ENCODE data around the gene ADGRG4.

The ADGRG4 gene

DNA sequence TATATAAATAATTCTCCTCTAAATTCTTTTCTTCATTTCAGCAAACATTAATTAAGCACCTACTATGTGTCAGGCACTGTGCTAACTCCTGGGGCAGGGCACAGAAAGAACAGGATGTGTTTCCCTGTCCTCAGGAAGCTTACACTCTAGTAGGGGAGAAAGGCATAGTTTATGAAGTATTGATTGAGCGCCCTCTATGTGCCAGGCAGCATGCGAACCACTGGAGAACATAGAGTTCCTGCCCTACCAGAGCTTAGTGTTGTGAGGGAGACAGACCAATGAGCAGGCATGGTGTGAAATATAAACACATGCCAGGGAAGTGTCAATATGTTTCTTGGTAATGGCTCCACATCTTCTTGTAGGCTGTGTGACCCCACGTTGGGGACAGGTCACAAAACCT, 3.7 kb downstream of the ADGRG4 start:
- no peak for DNase-seq (ENCODE audit: low spot score)

DNA sequence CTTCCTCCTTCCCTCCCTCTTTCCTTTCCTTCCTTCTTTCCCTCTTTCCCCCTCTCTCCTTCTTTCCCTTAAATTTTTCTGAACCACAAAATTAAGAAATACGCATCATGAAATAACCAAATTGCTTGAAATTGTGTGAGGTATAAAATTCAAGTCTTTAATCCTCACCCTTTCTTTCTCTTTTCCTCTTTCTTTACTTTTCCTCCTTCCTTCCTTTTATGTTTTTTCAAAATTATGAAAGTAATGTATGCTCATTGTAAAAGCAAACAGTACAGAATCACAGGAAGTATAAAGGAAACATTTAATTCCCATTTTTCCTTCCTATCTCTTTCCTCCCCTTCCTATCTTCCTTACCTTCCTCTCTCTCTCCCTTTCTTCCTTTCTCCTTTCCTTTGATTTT, 5.4 kb downstream of the ADGRG4 start:
- no peak for DNase-seq (ENCODE audit: low spot score)

DNA sequence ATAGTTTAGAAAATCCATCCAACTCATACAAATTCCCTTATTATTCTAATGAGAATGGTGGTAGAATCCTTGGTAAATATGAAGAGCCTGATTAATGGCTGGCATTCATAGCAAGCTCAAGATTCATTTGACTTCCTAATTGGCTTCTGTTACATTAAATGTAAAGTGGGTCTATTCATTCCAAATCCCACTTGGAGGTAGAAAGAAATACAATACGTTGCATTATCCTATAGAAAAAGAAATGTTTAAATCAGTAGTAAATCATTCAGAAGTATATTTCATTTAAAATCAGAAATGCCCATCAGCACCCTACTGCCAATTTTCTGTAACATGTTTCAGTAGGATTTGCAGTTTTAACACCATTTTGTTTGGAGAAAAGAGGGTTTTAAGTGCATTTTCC, 6.7 kb downstream of the ADGRG4 start:
- DNase-seq (ENCODE audit: low spot score) = no peak

DNA sequence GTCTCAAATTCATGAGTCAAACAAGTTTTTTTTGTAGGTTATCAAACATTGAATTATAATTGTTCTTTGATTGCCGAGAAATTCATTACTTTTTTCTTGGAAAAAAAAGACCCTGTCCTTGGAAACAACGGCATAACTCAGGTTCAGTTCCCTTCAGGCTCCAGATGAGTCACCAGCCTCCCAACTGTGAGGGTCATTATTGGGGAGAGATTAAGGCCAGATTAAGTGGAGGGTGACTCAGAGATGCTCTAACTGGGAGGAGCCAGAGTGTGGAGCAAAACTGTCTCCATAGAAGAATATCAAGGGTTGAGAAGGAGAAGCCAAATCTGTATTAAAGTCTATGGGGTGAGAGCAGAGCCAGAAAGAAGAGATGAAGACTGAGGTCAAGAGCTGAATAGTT, 9.6 kb downstream of the ADGRG4 start:
- DNase-seq (ENCODE audit: low spot score) = no peak

DNA sequence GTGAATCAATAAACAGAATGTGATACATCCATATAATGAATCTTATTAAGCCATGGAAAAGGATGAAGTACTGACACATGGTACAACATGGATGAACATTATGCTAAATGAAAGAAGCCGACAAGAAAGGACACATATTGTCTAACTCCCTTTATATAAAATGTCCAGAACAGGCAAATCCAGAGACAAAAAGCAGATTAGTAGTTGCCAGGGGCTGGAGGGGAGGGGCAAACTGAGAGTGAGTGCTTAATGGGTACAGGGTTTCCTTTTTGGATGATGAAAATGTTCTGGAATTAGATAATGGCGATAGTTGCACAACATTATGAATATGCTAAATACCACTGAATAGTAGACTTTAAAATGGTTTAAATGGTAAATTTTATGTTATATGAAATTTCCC, 17.4 kb downstream of the ADGRG4 start:
- no peak for DNase-seq (ENCODE audit: low spot score)

DNA sequence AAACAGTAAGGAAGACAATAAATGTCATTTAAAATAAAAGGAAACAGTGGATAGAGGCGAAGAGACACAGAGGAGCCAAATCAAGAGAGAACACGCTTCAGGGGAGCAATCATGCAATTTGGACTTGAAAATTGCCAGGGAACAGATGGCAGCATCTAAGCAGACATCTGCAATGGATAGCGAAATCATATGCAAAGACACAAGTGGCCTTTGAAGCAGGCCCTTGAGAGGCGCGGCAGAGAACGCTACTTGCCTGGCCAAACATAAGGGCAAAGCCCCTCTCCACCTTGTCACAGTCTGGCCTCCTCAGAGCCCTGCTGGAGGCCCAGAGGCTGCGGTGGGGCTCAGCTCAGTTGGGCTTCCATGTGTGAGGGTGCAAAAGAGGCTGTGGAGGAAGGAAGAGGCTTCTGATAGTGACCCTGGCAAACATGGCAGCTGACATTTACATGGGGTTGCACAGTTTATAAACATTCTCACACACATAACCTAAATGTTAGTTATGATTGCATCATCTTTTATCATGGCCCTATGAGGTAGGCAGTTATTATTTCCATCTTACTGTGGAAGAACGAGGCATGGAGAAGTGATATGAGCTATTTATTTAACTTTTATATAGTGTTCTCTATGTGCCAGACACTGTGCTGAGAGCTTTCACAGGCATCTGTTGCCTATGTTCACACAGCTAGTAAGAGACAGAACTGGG, 18.3 kb downstream of the ADGRG4 start:
- no peak for DNase-seq (ENCODE audit: low spot score)

DNA sequence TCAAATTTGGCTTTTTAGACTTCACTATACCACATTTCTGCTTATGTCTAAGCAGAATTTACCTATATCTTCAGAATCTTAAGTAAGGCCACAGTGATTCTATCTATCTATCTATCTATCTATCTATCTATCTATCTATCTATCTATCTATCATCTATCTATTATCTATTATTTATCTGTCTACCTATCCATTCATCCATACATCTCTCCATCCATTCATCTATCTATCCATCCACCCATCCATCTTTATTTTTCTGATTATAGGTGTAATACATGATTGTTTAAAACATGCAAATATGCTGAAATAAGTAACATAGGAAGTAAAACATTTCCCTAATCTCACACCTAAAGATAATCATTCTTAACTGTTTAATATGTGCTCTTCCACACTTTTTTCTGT, 18.8 kb downstream of the ADGRG4 start:
- no peak for DNase-seq (ENCODE audit: low spot score)

DNA sequence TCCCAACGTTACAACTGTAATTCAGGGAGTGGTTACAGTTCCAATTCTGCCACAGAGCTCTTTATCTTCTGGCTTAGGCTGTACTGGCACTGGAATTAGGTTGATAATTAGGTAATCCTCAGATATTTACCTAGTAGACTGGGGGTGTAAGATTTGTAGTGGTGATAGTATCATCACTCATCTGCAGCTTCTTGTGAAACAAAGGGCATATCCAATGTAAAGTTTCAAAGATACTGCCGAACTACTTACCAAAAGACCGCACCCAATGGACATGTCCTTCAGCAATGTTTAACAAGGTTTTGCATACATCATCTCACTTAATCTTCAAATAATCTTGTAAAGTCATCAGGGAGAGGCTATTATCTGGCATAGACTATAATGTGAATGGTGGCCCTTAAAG, 20.8 kb downstream of the ADGRG4 start:
- no peak for DNase-seq (ENCODE audit: low spot score)

DNA sequence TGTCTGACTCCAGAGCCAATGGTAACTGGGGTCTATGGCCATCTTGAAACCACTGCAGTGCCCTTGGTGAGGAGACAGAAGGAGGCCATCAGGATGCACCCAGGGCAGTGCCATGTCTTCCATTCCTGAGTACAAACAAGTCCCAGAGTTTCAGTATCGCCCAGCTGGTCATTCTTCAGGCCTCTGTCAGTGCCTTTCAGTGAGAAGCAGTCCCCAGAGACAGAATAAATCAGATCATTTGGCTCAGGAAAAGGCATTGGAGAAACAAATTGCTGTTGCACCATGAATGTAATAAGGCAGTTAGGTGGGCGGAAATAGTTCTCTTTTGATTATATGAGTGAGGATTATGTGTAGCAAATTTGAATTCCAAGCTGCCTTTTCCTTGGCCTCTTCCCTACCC, 21.3 kb downstream of the ADGRG4 start:
- no peak for DNase-seq (ENCODE audit: low spot score)

DNA sequence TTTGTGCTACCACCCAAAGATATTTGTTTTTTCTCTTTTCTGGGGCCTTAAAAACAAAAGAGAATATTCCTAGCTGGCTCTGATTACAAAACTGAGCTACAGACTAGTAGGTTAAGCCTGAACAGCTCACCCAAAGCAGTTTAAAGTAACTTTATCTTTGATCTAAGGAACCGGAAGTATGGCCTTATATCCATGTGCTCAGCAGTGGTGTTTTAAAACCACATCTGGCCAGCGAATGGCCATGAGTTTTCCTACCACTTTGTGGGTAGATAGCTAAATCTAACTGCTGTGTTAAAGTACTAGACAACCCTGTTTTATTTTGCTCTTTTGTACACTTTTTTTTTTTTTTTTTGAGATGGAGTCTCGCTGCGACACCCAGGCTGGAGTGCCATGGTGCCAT, 24.6 kb downstream of the ADGRG4 start:
- no peak for DNase-seq (ENCODE audit: low spot score)

DNA sequence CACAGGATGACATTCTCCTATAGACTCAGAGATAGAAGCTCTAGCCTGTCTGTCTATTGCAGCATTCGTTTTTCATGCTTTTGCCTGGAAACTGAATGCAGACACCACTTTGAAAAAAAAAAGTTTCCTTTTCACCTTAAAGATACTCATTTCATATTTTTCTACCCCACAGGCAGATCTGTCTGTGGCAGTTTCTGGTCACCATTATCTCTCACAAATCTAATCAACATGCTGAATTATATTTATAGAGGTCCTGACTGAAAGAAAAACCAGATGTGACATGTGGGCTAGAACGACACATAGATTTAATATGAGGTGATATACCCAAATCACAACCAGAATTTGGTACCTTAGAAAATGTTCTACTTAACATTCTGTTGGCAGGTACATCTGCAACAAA, 28.2 kb downstream of the ADGRG4 start:
- DNase-seq (ENCODE audit: low spot score) = no peak

DNA sequence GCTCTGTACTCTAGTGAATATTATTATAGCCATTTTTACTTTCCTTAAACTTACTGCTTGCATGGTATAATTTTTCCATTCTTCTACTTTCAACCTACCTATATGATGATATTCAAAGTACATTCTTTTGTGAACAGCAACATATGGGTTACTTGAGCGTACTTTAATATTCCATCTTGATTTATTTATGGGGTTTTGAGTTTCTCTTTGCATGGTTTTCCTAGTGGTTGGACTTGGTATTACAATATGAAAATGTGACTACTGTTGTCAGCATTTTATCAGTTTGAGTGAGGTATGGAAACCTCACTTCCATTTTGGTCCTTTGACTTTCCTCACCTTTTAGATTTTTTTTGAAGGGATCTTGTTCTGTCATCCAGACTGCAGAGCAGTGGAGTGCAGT, 35.9 kb downstream of the ADGRG4 start:
- peak; percentile 3 for DNase-seq (ENCODE audit: low spot score)

DNA sequence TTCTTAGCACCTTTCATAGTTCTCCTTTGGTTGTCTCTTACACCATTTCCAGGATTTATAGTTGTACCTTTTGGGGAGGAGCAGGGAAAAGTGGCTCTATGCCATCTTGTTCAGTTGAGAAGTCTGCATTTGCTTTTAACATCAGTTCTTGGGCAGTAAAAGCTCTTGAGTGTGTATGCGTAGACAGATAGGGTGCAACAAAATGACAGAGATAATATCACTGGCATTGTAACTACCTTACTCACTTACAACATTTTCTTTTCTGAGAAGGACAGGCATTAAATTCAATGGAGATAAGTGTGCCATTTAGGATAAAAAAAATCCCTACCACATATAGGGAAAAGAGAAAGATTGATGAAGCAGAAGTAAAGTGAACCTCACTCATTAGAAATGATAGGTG, 38.9 kb downstream of the ADGRG4 start:
- DNase-seq (ENCODE audit: low spot score) = no peak

DNA sequence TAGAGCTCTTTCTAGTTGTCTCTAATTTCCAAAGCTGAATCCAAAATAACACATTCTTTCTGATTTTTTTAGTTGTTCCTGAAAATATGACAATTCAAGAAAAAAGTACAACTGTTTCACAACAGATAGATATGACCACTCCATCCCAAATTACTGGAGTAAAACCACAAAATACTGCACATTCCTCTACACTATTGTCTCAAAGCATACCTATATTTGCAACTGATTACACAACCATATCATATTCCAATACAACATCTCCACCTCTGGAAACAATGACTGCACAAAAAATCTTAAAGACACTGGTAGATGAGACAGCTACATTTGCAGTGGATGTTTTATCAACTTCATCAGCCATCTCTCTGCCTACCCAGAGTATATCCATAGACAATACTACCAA, 43.6 kb downstream of the ADGRG4 start:
- no peak for DNase-seq (ENCODE audit: low spot score)

DNA sequence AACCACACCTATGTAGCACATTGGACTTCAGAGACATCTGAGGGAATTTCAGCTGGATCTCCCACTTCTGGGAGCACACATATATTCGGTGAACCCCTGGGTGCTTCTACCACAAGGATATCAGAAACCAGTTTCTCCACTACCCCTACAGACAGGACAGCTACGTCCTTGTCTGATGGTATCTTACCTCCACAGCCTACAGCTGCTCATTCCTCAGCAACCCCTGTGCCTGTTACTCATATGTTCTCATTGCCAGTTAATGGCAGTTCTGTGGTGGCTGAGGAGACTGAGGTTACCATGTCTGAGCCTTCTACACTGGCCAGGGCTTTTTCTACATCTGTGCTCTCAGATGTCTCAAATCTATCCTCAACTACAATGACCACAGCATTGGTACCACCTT, 45.7 kb downstream of the ADGRG4 start:
- DNase-seq (ENCODE audit: low spot score) = no peak

DNA sequence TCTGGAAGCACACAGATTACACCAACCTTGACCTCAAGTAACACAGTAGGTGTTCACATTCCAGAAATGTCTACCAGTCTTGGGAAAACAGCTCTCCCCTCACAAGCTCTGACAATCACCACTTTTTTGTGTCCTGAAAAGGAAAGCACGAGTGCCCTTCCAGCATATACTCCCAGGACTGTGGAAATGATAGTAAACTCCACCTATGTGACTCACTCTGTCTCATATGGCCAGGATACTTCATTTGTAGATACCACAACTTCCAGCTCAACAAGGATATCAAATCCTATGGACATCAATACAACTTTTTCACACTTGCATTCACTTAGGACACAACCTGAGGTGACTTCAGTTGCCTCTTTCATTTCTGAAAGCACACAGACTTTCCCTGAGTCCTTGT, 46.9 kb downstream of the ADGRG4 start:
- no peak for DNase-seq (ENCODE audit: low spot score)

DNA sequence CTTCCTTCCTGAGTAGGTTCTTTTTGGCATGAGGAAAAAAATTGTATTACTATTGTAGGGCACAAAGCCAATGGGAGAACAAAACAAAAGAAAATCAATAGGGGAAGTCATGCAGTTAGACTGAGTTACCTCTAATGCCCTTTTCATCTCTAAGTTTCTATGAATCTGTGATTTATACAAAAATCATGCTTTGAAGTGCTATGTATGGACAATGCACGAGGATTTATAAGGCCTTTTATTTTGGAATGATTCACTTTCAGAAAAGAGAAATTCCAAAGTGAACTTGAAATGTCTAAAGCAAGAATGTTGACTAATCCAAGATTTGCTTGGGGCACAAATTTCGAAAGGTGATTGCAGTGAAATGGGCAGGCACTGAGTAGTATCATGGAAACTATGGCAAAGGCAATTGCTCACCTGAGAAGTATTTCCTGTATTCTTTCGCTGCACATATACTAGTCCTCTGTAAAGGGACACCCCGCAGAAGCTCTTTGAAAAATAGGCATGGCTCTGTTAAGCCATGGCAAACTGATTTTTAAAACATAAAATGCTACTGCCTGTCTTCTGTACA, 52.8 kb downstream of the ADGRG4 start:
- no peak for DNase-seq (ENCODE audit: low spot score)

DNA sequence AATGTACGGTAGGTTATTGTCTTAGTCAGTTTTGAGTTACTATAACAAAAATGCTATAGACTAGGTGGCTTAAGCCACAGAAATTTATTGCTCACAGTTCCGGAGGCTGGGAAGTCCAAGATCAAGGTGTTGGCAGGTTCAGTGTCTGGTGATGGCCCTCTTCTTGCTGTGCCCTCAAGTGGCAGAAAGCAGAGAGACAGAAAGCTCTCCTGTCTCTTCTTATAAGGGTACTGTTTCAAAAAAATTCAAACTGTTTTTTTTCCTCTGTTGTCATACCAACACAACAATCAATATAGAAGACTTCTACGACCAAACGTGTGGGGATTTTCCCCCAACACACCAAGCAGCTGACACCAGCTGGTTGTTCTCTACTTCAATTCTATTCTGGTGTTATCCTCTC, 53.4 kb downstream of the ADGRG4 start:
- DNase-seq (ENCODE audit: low spot score) = no peak

DNA sequence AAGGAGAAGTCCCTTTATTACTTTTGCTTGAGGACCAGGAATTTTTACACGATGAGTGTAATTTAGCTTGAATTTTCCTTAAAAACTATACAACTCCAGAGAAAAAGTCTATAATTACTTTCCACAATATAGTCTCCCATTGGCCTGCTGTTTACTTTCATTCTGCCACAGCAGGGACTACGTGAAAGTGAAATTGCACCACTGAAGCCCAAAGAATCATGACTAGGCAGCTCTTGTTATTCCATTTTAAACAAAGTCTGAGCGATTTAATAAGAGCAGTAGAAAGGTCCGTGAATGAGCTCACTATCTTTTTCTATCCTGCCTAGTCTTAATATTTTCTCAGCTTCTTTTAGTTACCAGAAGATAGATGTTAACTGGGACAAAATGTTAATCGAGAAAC, 68.6 kb downstream of the ADGRG4 start:
- DNase-seq (ENCODE audit: low spot score) = no peak

DNA sequence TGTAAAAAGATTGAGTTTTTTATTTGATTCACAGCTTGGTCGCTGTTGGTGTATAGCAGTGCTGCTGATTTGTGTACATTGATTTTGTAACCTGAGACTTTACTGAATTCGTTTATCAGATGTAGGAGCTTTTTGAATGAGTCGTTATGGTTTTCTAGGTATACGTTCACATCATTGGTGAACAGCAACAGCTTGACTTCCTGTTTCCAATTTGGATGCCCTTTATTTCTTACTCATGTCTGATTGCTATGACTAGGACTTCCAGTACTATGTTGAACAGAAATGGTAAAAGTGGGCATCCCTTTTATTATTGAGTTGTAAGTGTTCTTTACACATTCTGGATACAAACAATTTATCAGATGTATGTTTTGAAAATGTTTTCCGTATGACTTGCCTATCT, 76.0 kb downstream of the ADGRG4 start:
- no peak for DNase-seq (ENCODE audit: low spot score)

DNA sequence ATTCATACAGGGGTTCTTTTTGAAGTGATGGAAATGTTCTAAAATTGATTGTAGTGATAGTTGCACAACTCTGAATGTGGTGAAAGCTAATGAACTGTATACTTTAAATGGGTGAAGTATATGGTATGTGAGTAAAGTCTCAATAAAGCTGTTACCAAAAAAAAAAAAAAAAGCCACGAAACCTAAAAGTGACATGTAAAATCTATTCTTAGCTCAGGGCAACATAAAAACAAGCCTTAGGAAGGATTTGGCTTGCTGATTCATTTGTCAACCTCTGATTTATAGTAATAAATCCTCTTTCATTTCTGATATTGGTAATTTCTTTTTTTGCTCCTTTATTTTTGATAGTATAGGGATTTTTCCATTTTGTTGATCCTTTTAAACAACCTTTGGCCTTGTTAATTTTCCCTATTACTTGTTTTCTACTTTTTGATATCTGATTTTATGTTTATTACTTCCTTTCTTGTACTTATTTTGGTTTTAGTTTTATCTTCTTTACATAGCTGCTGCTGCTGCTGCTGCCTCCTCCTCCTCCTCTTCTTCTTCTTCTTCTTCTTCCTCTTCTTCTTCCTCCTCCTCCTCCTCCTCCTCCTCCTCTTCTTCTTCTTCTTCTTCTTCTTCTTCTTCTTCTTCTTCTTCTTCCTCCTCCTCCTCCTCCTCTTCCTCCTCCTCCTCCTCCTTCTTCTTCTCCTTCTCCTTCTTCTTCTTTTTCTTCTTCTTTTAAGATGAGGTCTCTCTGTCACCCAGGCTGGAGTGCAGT, 79.4 kb downstream of the ADGRG4 start:
- DNase-seq (ENCODE audit: low spot score) = no peak

DNA sequence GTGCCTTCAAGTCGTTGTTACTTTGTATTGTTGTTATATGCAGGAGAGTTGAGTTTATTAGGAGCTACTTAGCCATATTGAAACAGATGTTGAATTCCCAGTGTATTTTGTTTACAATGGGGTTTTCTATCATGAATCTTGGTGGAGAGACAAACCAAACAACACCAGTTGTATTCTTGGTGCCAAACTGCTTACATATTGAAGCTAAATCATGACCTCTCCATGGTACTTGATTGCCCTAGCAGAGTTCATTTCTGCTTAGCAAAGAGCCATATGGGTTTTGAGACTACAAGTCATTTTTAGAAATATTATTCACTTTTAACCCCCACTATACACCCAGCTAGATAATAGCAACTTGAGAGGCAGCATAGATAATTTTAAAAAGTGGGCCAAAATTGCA, 85.4 kb downstream of the ADGRG4 start:
- no peak for DNase-seq (ENCODE audit: low spot score)

DNA sequence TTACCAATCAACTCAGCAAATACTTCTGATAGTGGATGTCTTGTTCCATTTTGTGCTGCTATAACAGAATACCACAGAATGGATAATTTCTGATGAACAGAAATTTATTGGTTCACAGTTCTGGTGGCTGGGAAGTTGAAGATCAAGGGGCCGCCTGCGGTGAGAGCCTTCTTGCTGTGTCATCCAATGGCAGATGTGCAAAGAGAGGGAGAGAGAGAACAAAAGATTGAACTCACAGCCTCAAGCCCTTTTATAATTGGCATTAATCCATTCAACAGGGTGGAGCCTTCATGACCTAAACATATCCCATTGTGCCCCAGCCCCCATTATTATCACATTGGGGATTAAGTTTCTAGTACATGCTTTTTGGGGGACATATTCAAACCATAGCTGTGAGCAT, 86.1 kb downstream of the ADGRG4 start:
- no peak for DNase-seq (ENCODE audit: low spot score)

Data from hematopoietic multipotent progenitor cell treated with erythropoietin and hydrocortisone succinate and interleukin-3 and kit ligand, for 15 days (in vitro differentiated cells).